ENCODE data around the gene GSTM3. TPM values are rescaled to one million over a fixed set of nuclear protein-coding genes. Genes with fewer than 3 reads are reported as not detected.
"Not testable (repeated sequence)": the region's sequence is repeated elsewhere in the genome, so short reads cannot be mapped to it uniquely, and the experiment has no call there.

Gene GSTM3
- total and polyA plus RNA-seq, 2 experiments from 2014 or later = 297 to 962 TPM

GRCh38 chr1:109691759-109692158, 49.1 kb downstream of the GSTM3 start:
- H3K9me2 ChIP-seq (replicated peaks; ENCODE audit: insufficient read depth) = no peaks in the 10 kb centered on the region
- no peaks in the 10 kb centered on the region for H3K4me1 ChIP-seq (ENCODE audit: insufficient read depth)
- H2AFZ ChIP-seq = no peak overlapping the region
- no peaks in the 10 kb centered on the region for H3K27me3 ChIP-seq
- H3K27ac ChIP-seq = no peak overlapping the region
- no peak for DNase-seq (ENCODE audit: low spot score)
- 82% methylated on average over 4 of the region's 6 CpGs for WGBS (ENCODE audit: low lambda C conversion rate, missing lambda C conversion rate)
- no peaks in the 10 kb centered on the region for H3K79me2 ChIP-seq
- H3K4me3 ChIP-seq = no peak overlapping the region
- no peaks in the 10 kb centered on the region for H4K20me1 ChIP-seq (ENCODE audit: insufficient read depth, poor library complexity, severe bottlenecking)
- no peaks in the 10 kb centered on the region for H3K36me3 ChIP-seq (replicated peaks; ENCODE audit: insufficient read depth, low read depth)
- TF ChIP-seq EZH2 (IDR thresholded peaks at IDR 0.05; ENCODE audit: borderline replicate concordance) (no peak), EZH2phosphoT487 (IDR thresholded peaks at IDR 0.05; ENCODE audit: low read depth, severe bottlenecking, unreplicated experiment) (no peak), CTCF (IDR thresholded peaks at IDR 0.05; ENCODE audit: poor library complexity) (no peak)
- H3K9me3 ChIP-seq (ENCODE audit: low read depth) = no peaks in the 10 kb centered on the region
- H3K4me2 ChIP-seq = no peak overlapping the region

GRCh38 chr1:109689844-109690405, 50.9 kb downstream of the GSTM3 start:
- H3K27me3 ChIP-seq = no peaks in the 10 kb centered on the region
- DNase-seq (ENCODE audit: low spot score) = no peak
- H3K4me1 ChIP-seq (ENCODE audit: insufficient read depth) = no peaks in the 10 kb centered on the region
- no peaks in the 10 kb centered on the region for H3K9me3 ChIP-seq (ENCODE audit: low read depth)
- H3K4me2 ChIP-seq = no peak overlapping the region
- no peaks in the 10 kb centered on the region for H4K20me1 ChIP-seq (ENCODE audit: insufficient read depth, poor library complexity, severe bottlenecking)
- TF ChIP-seq EZH2phosphoT487 (IDR thresholded peaks at IDR 0.05; ENCODE audit: low read depth, severe bottlenecking, unreplicated experiment) (no peak), CTCF (IDR thresholded peaks at IDR 0.05; ENCODE audit: poor library complexity) (no peak), EZH2 (IDR thresholded peaks at IDR 0.05; ENCODE audit: borderline replicate concordance) (no peak)
- no peak overlapping the region for H3K27ac ChIP-seq
- H3K9me2 ChIP-seq (replicated peaks; ENCODE audit: insufficient read depth) = no peaks in the 10 kb centered on the region
- no peak overlapping the region for H2AFZ ChIP-seq
- no peaks in the 10 kb centered on the region for H3K79me2 ChIP-seq
- 93% methylated on average over 5 of the region's 6 CpGs for WGBS (ENCODE audit: low lambda C conversion rate, missing lambda C conversion rate)
- H3K4me3 ChIP-seq = no peak overlapping the region
- H3K36me3 ChIP-seq (replicated peaks; ENCODE audit: insufficient read depth, low read depth) = no peaks in the 10 kb centered on the region

- H3K4me3 ChIP-seq = no peak within 1 kb of the TSS
- H3K27me3 ChIP-seq = no peaks in the 10 kb centered on the region
- H3K27ac ChIP-seq = peak within 1 kb of the TSS; percentile 80
These were observed 53.0 kb downstream of the GSTM3 start, which contains the start of gene GSTM1 for GRCh38 chr1:109687641-109688499. GSTM1 (plus strand) TSS chr1:109687817; CDS start chr1:109687874, 57 bp downstream.

GRCh38 chr1:109687109-109687508, 53.7 kb downstream of the GSTM3 start:
- H3K79me2 ChIP-seq; DNase-seq (ENCODE audit: low spot score); H3K27me3 ChIP-seq; H3K4me1 ChIP-seq (ENCODE audit: insufficient read depth); H3K4me3 ChIP-seq; H2AFZ ChIP-seq; H3K36me3 ChIP-seq (replicated peaks; ENCODE audit: insufficient read depth, low read depth); H3K9me2 ChIP-seq (replicated peaks; ENCODE audit: insufficient read depth); H3K9me3 ChIP-seq (ENCODE audit: low read depth); H4K20me1 ChIP-seq (ENCODE audit: insufficient read depth, poor library complexity, severe bottlenecking): not testable (repeated sequence)
- Histone ChIP-seq H3K4me2 (peak overlapping the region; percentile 74), H3K27ac (peak overlapping the region; percentile 80)
- 70% methylated on average over 5 of the region's 11 CpGs for WGBS (ENCODE audit: low lambda C conversion rate, missing lambda C conversion rate)

More at GRCh38 chr1:109687641-109688499, 53.0 kb downstream of the GSTM3 start, which contains the start of gene GSTM1:
- Histone ChIP-seq H3K4me2 (peak within 1 kb of the TSS; percentile 74), H4K20me1 (ENCODE audit: insufficient read depth, poor library complexity, severe bottlenecking) (no peaks in the 10 kb centered on the region), H3K9me3 (ENCODE audit: low read depth) (no peaks in the 10 kb centered on the region), H2AFZ (peak within 1 kb of the TSS; percentile 52), H3K79me2 (no peaks in the 10 kb centered on the region), H3K36me3 (replicated peaks; ENCODE audit: insufficient read depth, low read depth) (no peaks in the 10 kb centered on the region), H3K4me1 (ENCODE audit: insufficient read depth) (no peaks in the 10 kb centered on the region), H3K9me2 (replicated peaks; ENCODE audit: insufficient read depth) (no peaks in the 10 kb centered on the region)
- peak; percentile 22 for TF ChIP-seq CTCF (IDR thresholded peaks at IDR 0.05; ENCODE audit: poor library complexity)
- TF ChIP-seq EZH2 (IDR thresholded peaks at IDR 0.05; ENCODE audit: borderline replicate concordance) = no peak
- WGBS (ENCODE audit: low lambda C conversion rate, missing lambda C conversion rate) = 39% methylated on average over 8 of the region's 46 CpGs
- DNase-seq (ENCODE audit: low spot score) = peak; percentile 79

- H3K79me2 ChIP-seq; H3K27me3 ChIP-seq; H3K36me3 ChIP-seq (replicated peaks; ENCODE audit: insufficient read depth, low read depth); H4K20me1 ChIP-seq (ENCODE audit: insufficient read depth, poor library complexity, severe bottlenecking); H3K9me3 ChIP-seq (ENCODE audit: low read depth); H3K4me3 ChIP-seq; H3K4me1 ChIP-seq (ENCODE audit: insufficient read depth); H2AFZ ChIP-seq; H3K4me2 ChIP-seq; H3K9me2 ChIP-seq (replicated peaks; ENCODE audit: insufficient read depth); DNase-seq (ENCODE audit: low spot score); H3K27ac ChIP-seq: not testable (repeated sequence)
- 85% methylated on average over 4 of the region's 4 CpGs for WGBS (ENCODE audit: low lambda C conversion rate, missing lambda C conversion rate)
These were observed 54.9 kb downstream of the GSTM3 start for GRCh38 chr1:109685890-109686289.

- H3K4me1 ChIP-seq (ENCODE audit: insufficient read depth); H3K27me3 ChIP-seq; H3K4me3 ChIP-seq; H4K20me1 ChIP-seq (ENCODE audit: insufficient read depth, poor library complexity, severe bottlenecking); H3K4me2 ChIP-seq; H3K36me3 ChIP-seq (replicated peaks; ENCODE audit: insufficient read depth, low read depth); H3K27ac ChIP-seq; H3K9me2 ChIP-seq (replicated peaks; ENCODE audit: insufficient read depth); DNase-seq (ENCODE audit: low spot score); H3K79me2 ChIP-seq; H3K9me3 ChIP-seq (ENCODE audit: low read depth); H2AFZ ChIP-seq: not testable (repeated sequence)
- WGBS (ENCODE audit: low lambda C conversion rate, missing lambda C conversion rate) = 88% methylated on average over 1 of the region's 1 CpG
These were observed 55.4 kb downstream of the GSTM3 start for GRCh38 chr1:109685399-109685798.
